T-helper 2 cell treated with Interferon-gamma antibody and Interleukin-4, amounts not matched to agents 5 μg/mL and 100 μg/mL, for 36 hours (primary cell): ENCODE data around the gene DRC3.

ENCODE experiments used
- DNase-seq: peaks from one replicate; pipeline ENCODE4 v3.0.0; 2021; ENCODE audit warnings: low spot score
- H3K27ac Mint-ChIP-seq: one replicate; pipeline ENCODE4 v1.8.0; 2021; ENCODE audit warnings: mild to moderate bottlenecking, mixed read lengths
- H3K27me3 Mint-ChIP-seq: one replicate; pipeline ENCODE4 v1.8.0; 2021; ENCODE audit warnings: low read depth, mixed read lengths
- H3K36me3 Mint-ChIP-seq: one replicate; pipeline ENCODE4 v1.8.0; 2021; ENCODE audit warnings: low read depth, mixed read lengths
- H3K4me1 Mint-ChIP-seq: one replicate; pipeline ENCODE4 v1.8.0; 2021; ENCODE audit warnings: low read depth, mixed read lengths
- H3K4me3 Mint-ChIP-seq: one replicate; pipeline ENCODE4 v1.8.0; 2022; ENCODE audit warnings: mild to moderate bottlenecking, moderate library complexity, mixed read lengths
- H3K9me3 Mint-ChIP-seq: one replicate; pipeline ENCODE4 v1.8.0; 2021; ENCODE audit warnings: mixed read lengths

The DRC3 gene

GRCh38 chr17:18019838-18020154 lies 47.1 kb downstream of the DRC3 start:
- Mint-ChIP-seq H3K27me3 (no peaks in the 10 kb centered on the region), H3K4me3 (no peak overlapping the region), H3K36me3 (peaks cover 10% of the 10 kb centered on the region), H3K4me1 (peaks cover under 1% of the 10 kb centered on the region), H3K9me3 (no peaks in the 10 kb centered on the region), H3K27ac (no peak overlapping the region)
- no peak for DNase-seq

GRCh38 chr17:18020971-18021370 lies 48.3 kb downstream of the DRC3 start:
- no peak overlapping the region for H3K4me3 Mint-ChIP-seq
- H3K9me3 Mint-ChIP-seq = no peaks in the 10 kb centered on the region
- H3K4me1 Mint-ChIP-seq = peaks cover 5% of the 10 kb centered on the region
- DNase-seq = no peak
- peaks cover 13% of the 10 kb centered on the region for H3K36me3 Mint-ChIP-seq
- no peak overlapping the region for H3K27ac Mint-ChIP-seq
- H3K27me3 Mint-ChIP-seq = no peaks in the 10 kb centered on the region

- H3K4me1 Mint-ChIP-seq = peaks cover 5% of the 10 kb centered on the region
- DNase-seq = no peak
- peaks cover 13% of the 10 kb centered on the region for H3K36me3 Mint-ChIP-seq
- H3K4me3 Mint-ChIP-seq = no peak overlapping the region
- H3K9me3 Mint-ChIP-seq = no peaks in the 10 kb centered on the region
- H3K27ac Mint-ChIP-seq = no peak overlapping the region
- H3K27me3 Mint-ChIP-seq = no peaks in the 10 kb centered on the region
Observed at GRCh38 chr17:18021372-18021771, 48.7 kb downstream of the DRC3 start.

- H3K4me1 Mint-ChIP-seq = peaks cover 5% of the 10 kb centered on the region
- H3K4me3 Mint-ChIP-seq = no peak overlapping the region
- no peaks in the 10 kb centered on the region for H3K9me3 Mint-ChIP-seq
- H3K36me3 Mint-ChIP-seq = peaks cover 11% of the 10 kb centered on the region
- no peaks in the 10 kb centered on the region for H3K27me3 Mint-ChIP-seq
- peak overlapping the region; percentile 46 for H3K27ac Mint-ChIP-seq
- DNase-seq = peak; percentile 50
Observed at GRCh38 chr17:18025241-18025944, 52.7 kb downstream of the DRC3 start.

- no peaks in the 10 kb centered on the region for H3K27me3 Mint-ChIP-seq
- peaks cover 5% of the 10 kb centered on the region for H3K4me1 Mint-ChIP-seq
- peaks cover 11% of the 10 kb centered on the region for H3K36me3 Mint-ChIP-seq
- no peak overlapping the region for H3K4me3 Mint-ChIP-seq
- DNase-seq = no peak
- no peaks in the 10 kb centered on the region for H3K9me3 Mint-ChIP-seq
- peak overlapping the region; percentile 46 for H3K27ac Mint-ChIP-seq
Observed at GRCh38 chr17:18025945-18026776, 53.5 kb downstream of the DRC3 start.

GRCh38 chr17:18027280-18027679 lies 54.6 kb downstream of the DRC3 start:
- H3K36me3 Mint-ChIP-seq = peaks cover 8% of the 10 kb centered on the region
- no peak overlapping the region for H3K27ac Mint-ChIP-seq
- H3K4me3 Mint-ChIP-seq = no peak overlapping the region
- peaks cover 11% of the 10 kb centered on the region for H3K4me1 Mint-ChIP-seq
- no peak for DNase-seq
- no peaks in the 10 kb centered on the region for H3K9me3 Mint-ChIP-seq
- H3K27me3 Mint-ChIP-seq = no peaks in the 10 kb centered on the region

- H3K4me1 Mint-ChIP-seq = peaks cover 18% of the 10 kb centered on the region
- H3K36me3 Mint-ChIP-seq = peaks cover 8% of the 10 kb centered on the region
- H3K27me3 Mint-ChIP-seq = no peaks in the 10 kb centered on the region
- H3K27ac Mint-ChIP-seq = no peak overlapping the region
- H3K4me3 Mint-ChIP-seq = no peak overlapping the region
- no peak for DNase-seq
- no peaks in the 10 kb centered on the region for H3K9me3 Mint-ChIP-seq
Observed at GRCh38 chr17:18028114-18028951, 55.7 kb downstream of the DRC3 start.

- peaks cover 8% of the 10 kb centered on the region for H3K36me3 Mint-ChIP-seq
- no peaks in the 10 kb centered on the region for H3K27me3 Mint-ChIP-seq
- no peak overlapping the region for H3K27ac Mint-ChIP-seq
- H3K9me3 Mint-ChIP-seq = no peaks in the 10 kb centered on the region
- peaks cover 22% of the 10 kb centered on the region for H3K4me1 Mint-ChIP-seq
- no peak overlapping the region for H3K4me3 Mint-ChIP-seq
- DNase-seq = no peak
Observed at GRCh38 chr17:18028952-18029540, 56.4 kb downstream of the DRC3 start.

- H3K27ac Mint-ChIP-seq = no peak overlapping the region
- H3K4me3 Mint-ChIP-seq = no peak overlapping the region
- no peaks in the 10 kb centered on the region for H3K9me3 Mint-ChIP-seq
- H3K4me1 Mint-ChIP-seq = peaks cover 16% of the 10 kb centered on the region
- no peaks in the 10 kb centered on the region for H3K27me3 Mint-ChIP-seq
- H3K36me3 Mint-ChIP-seq = peaks cover 1% of the 10 kb centered on the region
- DNase-seq = no peak
Observed at GRCh38 chr17:18031955-18032354, 59.3 kb downstream of the DRC3 start.

GRCh38 chr17:18033442-18034099 lies 60.9 kb downstream of the DRC3 start:
- H3K27me3 Mint-ChIP-seq = no peaks in the 10 kb centered on the region
- H3K36me3 Mint-ChIP-seq = peaks cover 1% of the 10 kb centered on the region
- peak; percentile 52 for DNase-seq
- H3K4me1 Mint-ChIP-seq = peaks cover 29% of the 10 kb centered on the region
- H3K4me3 Mint-ChIP-seq = no peak overlapping the region
- H3K9me3 Mint-ChIP-seq = no peaks in the 10 kb centered on the region
- H3K27ac Mint-ChIP-seq = peak overlapping the region; percentile 13

- H3K36me3 Mint-ChIP-seq = peaks cover 3% of the 10 kb centered on the region
- DNase-seq = no peak
- H3K27me3 Mint-ChIP-seq = no peaks in the 10 kb centered on the region
- H3K4me3 Mint-ChIP-seq = no peak overlapping the region
- peaks cover 38% of the 10 kb centered on the region for H3K4me1 Mint-ChIP-seq
- H3K27ac Mint-ChIP-seq = no peak overlapping the region
- H3K9me3 Mint-ChIP-seq = no peaks in the 10 kb centered on the region
Observed at GRCh38 chr17:18035704-18036103, 63.0 kb downstream of the DRC3 start.

- H3K4me1 Mint-ChIP-seq = peaks cover 41% of the 10 kb centered on the region
- H3K36me3 Mint-ChIP-seq = peaks cover 3% of the 10 kb centered on the region
- DNase-seq = no peak
- no peaks in the 10 kb centered on the region for H3K9me3 Mint-ChIP-seq
- H3K4me3 Mint-ChIP-seq = peak overlapping the region; percentile 98
- peak overlapping the region; percentile 97 for H3K27ac Mint-ChIP-seq
- H3K27me3 Mint-ChIP-seq = no peaks in the 10 kb centered on the region
Observed at GRCh38 chr17:18037486-18037885, 64.8 kb downstream of the DRC3 start.

GRCh38 chr17:18038149-18038850 lies 65.6 kb downstream of the DRC3 start:
- Mint-ChIP-seq H3K27me3 (no peaks in the 10 kb centered on the region), H3K4me1 (peaks cover 37% of the 10 kb centered on the region), H3K36me3 (peaks cover 3% of the 10 kb centered on the region), H3K4me3 (peak overlapping the region; percentile 98), H3K9me3 (no peaks in the 10 kb centered on the region), H3K27ac (peak overlapping the region; percentile 97)
- DNase-seq = peak; percentile 18
